ENCODE data around the gene KLHDC8A.

- TF ChIP-seq, protein P1, sequence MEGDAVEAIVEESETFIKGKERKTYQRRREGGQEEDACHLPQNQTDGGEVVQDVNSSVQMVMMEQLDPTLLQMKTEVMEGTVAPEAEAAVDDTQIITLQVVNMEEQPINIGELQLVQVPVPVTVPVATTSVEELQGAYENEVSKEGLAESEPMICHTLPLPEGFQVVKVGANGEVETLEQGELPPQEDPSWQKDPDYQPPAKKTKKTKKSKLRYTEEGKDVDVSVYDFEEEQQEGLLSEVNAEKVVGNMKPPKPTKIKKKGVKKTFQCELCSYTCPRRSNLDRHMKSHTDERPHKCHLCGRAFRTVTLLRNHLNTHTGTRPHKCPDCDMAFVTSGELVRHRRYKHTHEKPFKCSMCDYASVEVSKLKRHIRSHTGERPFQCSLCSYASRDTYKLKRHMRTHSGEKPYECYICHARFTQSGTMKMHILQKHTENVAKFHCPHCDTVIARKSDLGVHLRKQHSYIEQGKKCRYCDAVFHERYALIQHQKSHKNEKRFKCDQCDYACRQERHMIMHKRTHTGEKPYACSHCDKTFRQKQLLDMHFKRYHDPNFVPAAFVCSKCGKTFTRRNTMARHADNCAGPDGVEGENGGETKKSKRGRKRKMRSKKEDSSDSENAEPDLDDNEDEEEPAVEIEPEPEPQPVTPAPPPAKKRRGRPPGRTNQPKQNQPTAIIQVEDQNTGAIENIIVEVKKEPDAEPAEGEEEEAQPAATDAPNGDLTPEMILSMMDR (IDR thresholded peaks at IDR 0.05), result no peak
- TF ChIP-seq POLR2A (IDR thresholded peaks at IDR 0.05), result no peak
Observed at GRCh38 chr1:205353612-205354011, 3.1 kb downstream of the KLHDC8A start.
